GM19324 (cell line): ENCODE results near the gene SH3BP5L.

Experiments used
- ATAC-seq: cut with Tn5 transposase; IDR thresholded peaks from one replicate; pipeline ENCODE4 v1.9.1; 2021; ENCODE audit warnings: mild to moderate bottlenecking, moderate library complexity; ENCODE audit not compliant: unreplicated experiment, low FRiP score

The SH3BP5L gene

GRCh38 chr1:248852481-248853405, 27.0 kb upstream of the SH3BP5L start:
- no peak for ATAC-seq

GRCh38 chr1:248851390-248851789, 25.7 kb upstream of the SH3BP5L start:
- no peak for ATAC-seq

GRCh38 chr1:248850536-248851251, 25.0 kb upstream of the SH3BP5L start:
- no peak for ATAC-seq

- no peak for ATAC-seq
Measured at GRCh38 chr1:248850124-248850523, 24.4 kb upstream of the SH3BP5L start.

- no peak for ATAC-seq
Measured at GRCh38 chr1:248849637-248850036, 23.9 kb upstream of the SH3BP5L start.

- no peak for ATAC-seq
Measured at GRCh38 chr1:248849152-248849551, 23.4 kb upstream of the SH3BP5L start.

GRCh38 chr1:248848602-248849001, 22.9 kb upstream of the SH3BP5L start:
- ATAC-seq = no peak

GRCh38 chr1:248847956-248848561, 22.3 kb upstream of the SH3BP5L start:
- ATAC-seq = no peak

GRCh38 chr1:248847181-248847955, 21.7 kb upstream of the SH3BP5L start:
- no peak for ATAC-seq

- no peak for ATAC-seq
Measured at GRCh38 chr1:248844526-248844925, 18.8 kb upstream of the SH3BP5L start.

GRCh38 chr1:248843687-248844086, 18.0 kb upstream of the SH3BP5L start:
- no peak for ATAC-seq

GRCh38 chr1:248842781-248843331, 17.1 kb upstream of the SH3BP5L start:
- no peak for ATAC-seq

GRCh38 chr1:248841702-248842395, 16.1 kb upstream of the SH3BP5L start:
- no peak for ATAC-seq

GRCh38 chr1:248840946-248841345, 15.2 kb upstream of the SH3BP5L start:
- no peak for ATAC-seq

GRCh38 chr1:248839168-248839555, 13.4 kb upstream of the SH3BP5L start:
- ATAC-seq = no peak

- peak; percentile 71 for ATAC-seq
Measured at GRCh38 chr1:248838357-248839167, 12.8 kb upstream of the SH3BP5L start.

GRCh38 chr1:248837781-248838356, 12.2 kb upstream of the SH3BP5L start, which contains the start of gene ZNF672:
TSS of gene ZNF672 (plus strand) at chr1:248838224. CDS start at chr1:248847275, 9,051 bp downstream.
- ATAC-seq = peak; percentile 92

GRCh38 chr1:248837045-248837780, 11.5 kb upstream of the SH3BP5L start:
- no peak for ATAC-seq
